ENCODE data around the gene SLC6A15. TPM values are rescaled to one million over a fixed set of nuclear protein-coding genes. Genes with fewer than 3 reads are reported as not detected.

SLC6A15 gene
- total RNA-seq, 4 donors from 2014 or later, result 2.4 to 10.1 (median 3.6) TPM

DNA sequence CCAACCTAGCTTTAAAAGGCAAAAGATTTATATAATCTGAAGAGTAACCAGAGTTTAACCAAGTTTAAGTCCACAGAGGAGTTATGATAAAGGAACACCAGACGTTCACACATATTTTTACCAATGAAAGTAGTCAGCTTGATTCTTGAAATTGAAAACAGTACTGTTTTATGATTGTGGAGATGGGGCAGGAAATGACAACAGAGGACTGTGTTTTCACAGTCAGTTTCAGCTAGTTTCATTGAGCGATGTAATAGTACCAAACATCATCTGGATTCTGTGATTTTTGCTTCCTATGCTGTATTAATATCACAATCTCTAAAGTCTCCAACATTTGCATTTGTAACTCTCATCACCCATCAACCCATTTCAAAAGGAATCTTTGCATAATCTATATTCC, 34.2 kb upstream of the SLC6A15 start:
- intact Hi-C loops (cut with DNase I; ENCODE audit: low total_unique reads), result no loop called here
- TF ChIP-seq POLR2A (IDR thresholded peaks at IDR 0.05), result no peak
- TF ChIP-seq, protein P1, sequence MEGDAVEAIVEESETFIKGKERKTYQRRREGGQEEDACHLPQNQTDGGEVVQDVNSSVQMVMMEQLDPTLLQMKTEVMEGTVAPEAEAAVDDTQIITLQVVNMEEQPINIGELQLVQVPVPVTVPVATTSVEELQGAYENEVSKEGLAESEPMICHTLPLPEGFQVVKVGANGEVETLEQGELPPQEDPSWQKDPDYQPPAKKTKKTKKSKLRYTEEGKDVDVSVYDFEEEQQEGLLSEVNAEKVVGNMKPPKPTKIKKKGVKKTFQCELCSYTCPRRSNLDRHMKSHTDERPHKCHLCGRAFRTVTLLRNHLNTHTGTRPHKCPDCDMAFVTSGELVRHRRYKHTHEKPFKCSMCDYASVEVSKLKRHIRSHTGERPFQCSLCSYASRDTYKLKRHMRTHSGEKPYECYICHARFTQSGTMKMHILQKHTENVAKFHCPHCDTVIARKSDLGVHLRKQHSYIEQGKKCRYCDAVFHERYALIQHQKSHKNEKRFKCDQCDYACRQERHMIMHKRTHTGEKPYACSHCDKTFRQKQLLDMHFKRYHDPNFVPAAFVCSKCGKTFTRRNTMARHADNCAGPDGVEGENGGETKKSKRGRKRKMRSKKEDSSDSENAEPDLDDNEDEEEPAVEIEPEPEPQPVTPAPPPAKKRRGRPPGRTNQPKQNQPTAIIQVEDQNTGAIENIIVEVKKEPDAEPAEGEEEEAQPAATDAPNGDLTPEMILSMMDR (IDR thresholded peaks at IDR 0.05), result no peak
- WGBS, 2 donors, result 57 to 63% methylated on average over 2 of the region's 2 CpGs
- no peak for DNase-seq (ENCODE audit: low spot score in 2 of 2)
- H3K4me3 ChIP-seq (ENCODE audit: low read depth, poor library complexity, severe bottlenecking), result no peak overlapping the region

DNA sequence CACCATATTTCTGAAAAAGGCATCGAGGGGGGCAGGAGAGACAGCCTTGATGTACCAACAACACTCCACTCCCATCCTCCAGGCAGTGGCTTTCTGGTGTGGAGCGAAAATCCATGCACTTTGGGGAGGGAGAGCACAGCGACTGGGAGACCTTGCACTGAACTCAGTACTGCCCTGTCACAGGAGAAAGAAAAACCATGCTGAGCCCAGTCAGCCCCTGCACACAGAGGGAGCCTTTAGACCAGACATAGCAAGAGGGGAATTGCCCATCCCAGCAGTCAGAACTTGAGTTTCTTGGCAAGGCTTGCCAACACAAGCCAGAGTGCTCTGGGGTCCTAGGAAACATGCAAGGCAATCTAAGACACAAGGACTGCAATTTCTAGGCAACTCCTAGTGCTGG, 24.8 kb upstream of the SLC6A15 start:
- TF ChIP-seq, protein P1 (IDR thresholded peaks at IDR 0.05), result no peak
- no peak for TF ChIP-seq POLR2A (IDR thresholded peaks at IDR 0.05)
- intact Hi-C loops (cut with DNase I; ENCODE audit: low total_unique reads), result no loop called here
- no peak for DNase-seq (ENCODE audit: low spot score in 2 of 2)
- H3K4me3 ChIP-seq (ENCODE audit: low read depth, poor library complexity, severe bottlenecking), result no peak overlapping the region
- 61 to 65% methylated on average over 3 of the region's 3 CpGs for whole genome bisulfite sequencing, 2 donors

DNA sequence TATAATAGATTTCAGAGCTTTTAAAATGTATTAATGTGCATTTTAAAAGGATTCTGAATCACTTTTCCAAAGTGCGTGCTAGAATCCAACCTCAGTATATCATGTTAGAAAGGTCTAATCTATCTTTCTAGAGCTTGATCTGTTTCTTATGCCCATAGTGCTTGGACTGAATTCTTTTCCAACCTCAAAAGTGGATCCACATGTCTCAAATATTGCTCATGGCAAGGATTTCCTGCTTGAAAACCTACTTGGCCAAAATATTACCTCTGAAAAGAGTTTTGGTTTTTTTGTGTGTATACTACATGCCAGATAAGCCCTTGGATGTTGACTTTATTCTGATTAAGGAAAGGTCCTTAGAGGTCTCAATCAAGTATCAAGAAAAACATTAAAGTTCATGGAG, 16.9 kb upstream of the SLC6A15 start:
- H3K4me3 ChIP-seq (ENCODE audit: low read depth, poor library complexity, severe bottlenecking), result no peak overlapping the region
- 80 to 88% methylated on average over 1 of the region's 1 CpG for WGBS, 2 donors
- DNase-seq (ENCODE audit: low spot score in 2 of 2), result no peak
- intact Hi-C loops (cut with DNase I; ENCODE audit: low total_unique reads), result no loop called here
- no peak for TF ChIP-seq POLR2A (IDR thresholded peaks at IDR 0.05)
- TF ChIP-seq, protein P1 (IDR thresholded peaks at IDR 0.05), result no peak

DNA sequence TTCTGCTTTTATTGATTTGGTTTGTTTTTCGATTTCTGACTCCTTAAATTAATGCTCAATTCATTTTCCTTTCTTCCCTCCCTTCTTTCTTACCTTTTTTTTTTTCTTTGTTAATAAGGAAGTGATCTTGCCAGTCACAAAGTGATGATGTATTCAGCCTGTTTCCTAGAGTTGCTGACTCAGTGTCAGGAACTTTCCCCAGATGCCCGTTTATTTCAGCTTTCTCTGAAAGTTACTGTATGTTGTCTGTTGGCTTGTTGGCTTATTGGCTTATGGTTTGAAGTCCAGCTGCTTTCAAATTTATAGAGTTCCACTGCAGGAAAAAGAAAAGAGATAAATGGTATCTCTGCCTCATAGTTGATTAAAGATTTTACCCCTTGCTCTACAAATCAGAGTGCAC, 12.4 kb upstream of the SLC6A15 start:
- 40 to 51% methylated on average over 2 of the region's 2 CpGs for WGBS, 2 donors
- TF ChIP-seq, protein P1 (IDR thresholded peaks at IDR 0.05), result no peak
- no peak for TF ChIP-seq POLR2A (IDR thresholded peaks at IDR 0.05)

DNA sequence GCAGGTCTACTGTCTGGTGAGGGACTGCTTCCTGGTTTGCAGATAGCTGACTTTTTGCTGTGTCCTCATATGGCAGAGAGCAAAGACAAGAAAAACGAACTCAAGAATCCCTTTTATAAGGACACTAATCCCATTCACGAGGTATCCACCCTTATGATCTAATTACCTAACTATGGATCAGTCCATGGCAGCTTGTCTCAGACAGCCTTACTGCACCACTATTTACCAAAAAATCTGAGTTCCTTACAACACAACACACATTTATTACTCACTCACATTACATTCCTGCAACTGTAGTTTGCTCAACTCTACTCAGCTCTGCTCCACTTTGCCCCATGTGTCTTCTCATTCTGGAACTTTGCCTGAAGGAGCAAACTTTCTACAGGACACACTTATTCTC, 10.1 kb upstream of the SLC6A15 start:
- TF ChIP-seq, protein P1 (IDR thresholded peaks at IDR 0.05), result no peak
- no peak for TF ChIP-seq POLR2A (IDR thresholded peaks at IDR 0.05)
- 61 to 72% methylated on average over 2 of the region's 2 CpGs for WGBS, 2 donors
- no peak overlapping the region for H3K4me3 ChIP-seq (ENCODE audit: low read depth, poor library complexity, severe bottlenecking)
- DNase-seq (ENCODE audit: low spot score in 2 of 2), result no peak
- intact Hi-C loops (cut with DNase I; ENCODE audit: low total_unique reads), result no loop called here

More for the DNA sequence above, 12.4 kb upstream of the SLC6A15 start:
- no peak for DNase-seq (ENCODE audit: low spot score in 2 of 2)
- intact Hi-C loops (cut with DNase I; ENCODE audit: low total_unique reads), result no loop called here
- H3K4me3 ChIP-seq (ENCODE audit: low read depth, poor library complexity, severe bottlenecking), result no peak overlapping the region

DNA sequence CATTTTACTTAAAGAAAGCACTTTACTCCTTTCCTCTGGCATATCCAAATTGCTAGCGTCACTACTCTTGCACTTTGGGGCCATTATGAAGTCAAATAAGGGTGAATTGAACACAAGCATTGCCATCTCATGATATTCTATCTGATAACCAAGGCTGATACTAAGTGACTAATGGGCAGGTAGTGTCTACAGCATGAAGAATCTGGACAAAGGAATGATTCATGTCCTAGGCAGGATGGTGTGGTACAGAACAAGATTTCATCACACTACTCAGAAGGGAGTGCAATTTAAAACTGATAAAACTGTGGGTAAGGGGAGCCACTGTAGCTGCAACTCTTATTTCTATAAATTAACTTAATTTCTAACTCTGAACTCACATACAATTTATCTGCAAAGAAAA, 7.7 kb upstream of the SLC6A15 start:
- intact Hi-C loops (cut with DNase I; ENCODE audit: low total_unique reads), result no loop called here
- DNase-seq (ENCODE audit: low spot score in 2 of 2), result no peak
- no peak overlapping the region for H3K4me3 ChIP-seq (ENCODE audit: low read depth, poor library complexity, severe bottlenecking)
- TF ChIP-seq, protein P1 (IDR thresholded peaks at IDR 0.05), result no peak
- TF ChIP-seq POLR2A (IDR thresholded peaks at IDR 0.05), result no peak
- 73 to 82% methylated on average over 1 of the region's 1 CpG for WGBS, 2 donors
